MCF 10A (cell line): Measurements from ENCODE around the gene CNTNAP2. TPM values are rescaled to one million over a fixed set of nuclear protein-coding genes. Genes with fewer than 3 reads are reported as not detected.

Source experiments
- BruUV-seq: library from RNA; stranded (reverse); fragments of 400-500 nt; replicated peaks from 2 replicates; lab custom pipeline; 2021; lab: Mats Ljungman, UMichigan
- CTCF ChIA-PET: fragments of 300-600 bp; sonication (Branson Sonifier 250); formaldehyde crosslinking; extraction: SDS; loops from one replicate; lab custom pipeline; 2021; ENCODE audit warnings: antibody characterized with exemption, inconsistent platforms; lab: Yijun Ruan, JAX
- POLR2A ChIA-PET: fragments of 300-600, 350-650 bp; sonication (Branson Sonifier 250); formaldehyde crosslinking; extraction: SDS; loops from one replicate; lab custom pipeline; 2020; ENCODE audit warnings: antibody characterized with exemption, inconsistent platforms; lab: Yijun Ruan, JAX
- DNase-seq: peaks from one replicate; pipeline ENCODE4 v3.0.0-alpha.2; 2018; ENCODE audit not compliant: unreplicated experiment
- H3K27ac Mint-ChIP-seq: one replicate; pipeline ENCODE4 v1.8.0; 2022; ENCODE audit warnings: mild to moderate bottlenecking, low read depth, mixed read lengths; ENCODE audit not compliant: unreplicated experiment
- H3K27me3 Mint-ChIP-seq: one replicate; pipeline ENCODE4 v1.8.0; 2022; ENCODE audit warnings: mixed read lengths; ENCODE audit not compliant: insufficient read depth, unreplicated experiment
- H3K36me3 Mint-ChIP-seq: one replicate; pipeline ENCODE4 v1.8.0; 2022; ENCODE audit warnings: mild to moderate bottlenecking, moderate library complexity, mixed read lengths; ENCODE audit not compliant: insufficient read depth, unreplicated experiment
- H3K4me1 Mint-ChIP-seq: one replicate; pipeline ENCODE4 v1.8.0; 2022; ENCODE audit warnings: mixed read lengths; ENCODE audit not compliant: insufficient read depth, unreplicated experiment
- H3K4me3 Mint-ChIP-seq: one replicate; pipeline ENCODE4 v1.8.0; 2022; ENCODE audit warnings: mild to moderate bottlenecking, moderate library complexity, mixed read lengths; ENCODE audit not compliant: unreplicated experiment
- H3K9me3 Mint-ChIP-seq: one replicate; pipeline ENCODE4 v1.8.0; 2022; ENCODE audit warnings: mixed read lengths; ENCODE audit not compliant: unreplicated experiment
- intact Hi-C: fragments of 100-400 bp; cut with micrococcal nuclease; formaldehyde crosslinking; loops from 2 replicates; pipeline ENCODE4 v1.14.1; 2022
- total RNA-seq: library from RNA; stranded (reverse); gene quantifications from 2 replicates; pipeline ENCODE4 v1.2.3, GENCODE V29; 2022
- TF ChIP-seq, protein P1 (sequence below): fragments of 200-600 bp; IDR thresholded peaks from one replicate; pipeline ENCODE4 v1.8.0; 2022; ENCODE audit warnings: antibody characterized with exemption, mild to moderate bottlenecking; ENCODE audit not compliant: unreplicated experiment

CNTNAP2 gene
- total RNA-seq, 1 experiment from 2014 or later: 1.1 TPM

DNA sequence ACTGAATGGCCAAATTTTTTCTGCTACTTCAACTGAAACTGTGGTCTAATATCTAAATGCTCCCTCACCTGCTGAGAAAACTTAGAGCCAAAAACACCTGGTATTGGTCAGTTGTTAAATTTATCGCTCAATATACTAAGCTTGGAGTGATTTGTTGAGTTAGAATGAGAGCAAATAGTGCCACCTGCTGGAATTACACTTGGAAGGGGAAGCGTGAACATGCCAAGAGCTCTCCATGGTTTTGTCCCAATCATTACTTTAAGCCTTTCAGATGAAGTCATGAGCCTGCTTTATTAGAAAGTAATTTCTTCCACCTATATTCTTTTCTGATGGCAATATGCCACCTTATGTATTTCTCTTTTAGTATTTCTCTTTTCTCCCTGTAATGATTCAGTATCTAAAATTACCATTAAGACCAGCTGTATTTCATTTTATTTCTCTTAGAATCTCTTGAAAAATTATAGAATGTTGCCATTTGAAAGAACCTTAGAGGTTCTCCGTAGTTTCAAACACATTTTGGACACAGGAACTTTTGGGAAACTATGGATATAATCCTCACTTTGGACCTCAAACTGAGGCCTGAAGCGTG, 2026.2 kb downstream of the CNTNAP2 start:
- Mint-ChIP-seq H3K27ac (no peak overlapping the region), H3K36me3 (no peaks in the 10 kb centered on the region), H3K27me3 (peaks cover 54% of the 10 kb centered on the region), H3K4me1 (no peaks in the 10 kb centered on the region), H3K4me3 (no peak overlapping the region), H3K9me3 (no peaks in the 10 kb centered on the region)
- CTCF ChIA-PET: interaction anchor here (0.5 to 3.0 kb wide), 31 partner anchors 9 to 1407 kb away, joined by 3 to 26 read pairs (median 3); no protein-coding TSS in a partner anchor
- POLR2A ChIA-PET: interaction anchor here (0.6 kb wide), 1 partner anchor 796 kb away, joined by 3 read pairs; no protein-coding TSS in a partner anchor
- intact Hi-C loops: loop anchor here (2.0 to 10.0 kb wide), 4 partner anchors 100 to 1406 kb away; no protein-coding TSS in a partner anchor
- peak; percentile 59 for DNase-seq
- no TSS peak for BruUV-seq
- TF ChIP-seq, protein P1, sequence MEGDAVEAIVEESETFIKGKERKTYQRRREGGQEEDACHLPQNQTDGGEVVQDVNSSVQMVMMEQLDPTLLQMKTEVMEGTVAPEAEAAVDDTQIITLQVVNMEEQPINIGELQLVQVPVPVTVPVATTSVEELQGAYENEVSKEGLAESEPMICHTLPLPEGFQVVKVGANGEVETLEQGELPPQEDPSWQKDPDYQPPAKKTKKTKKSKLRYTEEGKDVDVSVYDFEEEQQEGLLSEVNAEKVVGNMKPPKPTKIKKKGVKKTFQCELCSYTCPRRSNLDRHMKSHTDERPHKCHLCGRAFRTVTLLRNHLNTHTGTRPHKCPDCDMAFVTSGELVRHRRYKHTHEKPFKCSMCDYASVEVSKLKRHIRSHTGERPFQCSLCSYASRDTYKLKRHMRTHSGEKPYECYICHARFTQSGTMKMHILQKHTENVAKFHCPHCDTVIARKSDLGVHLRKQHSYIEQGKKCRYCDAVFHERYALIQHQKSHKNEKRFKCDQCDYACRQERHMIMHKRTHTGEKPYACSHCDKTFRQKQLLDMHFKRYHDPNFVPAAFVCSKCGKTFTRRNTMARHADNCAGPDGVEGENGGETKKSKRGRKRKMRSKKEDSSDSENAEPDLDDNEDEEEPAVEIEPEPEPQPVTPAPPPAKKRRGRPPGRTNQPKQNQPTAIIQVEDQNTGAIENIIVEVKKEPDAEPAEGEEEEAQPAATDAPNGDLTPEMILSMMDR: peak; percentile 63

DNA sequence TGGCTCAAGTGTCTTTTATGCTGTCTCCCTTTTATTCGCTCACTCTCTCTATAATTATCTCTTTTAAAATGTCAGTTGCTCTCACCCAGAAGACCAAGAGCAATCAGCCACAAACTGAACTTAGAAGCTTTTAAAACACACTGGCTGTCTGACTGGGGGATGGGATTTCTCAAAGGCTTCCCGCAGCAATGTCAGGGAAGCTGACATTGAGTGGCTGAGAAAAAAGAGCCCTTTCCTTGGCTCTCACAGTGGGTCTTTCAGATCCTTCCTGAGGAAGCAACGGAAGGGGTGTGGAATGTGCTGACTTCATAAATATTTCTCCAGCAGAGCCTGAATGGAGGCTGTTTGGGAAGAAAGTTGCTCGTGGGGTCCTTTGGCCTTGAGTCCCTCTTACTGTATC, 2028.2 kb downstream of the CNTNAP2 start:
- Mint-ChIP-seq H3K9me3 (peaks cover 8% of the 10 kb centered on the region), H3K4me3 (no peak overlapping the region), H3K27me3 (peaks cover 61% of the 10 kb centered on the region), H3K36me3 (no peaks in the 10 kb centered on the region), H3K27ac (no peak overlapping the region), H3K4me1 (no peaks in the 10 kb centered on the region)
- CTCF ChIA-PET: interaction anchor here (1.4 kb wide), 1 partner anchor 22 kb away, joined by 3 read pairs; no protein-coding TSS in a partner anchor
- TF ChIP-seq, protein P1: no peak
- no TSS peak for BruUV-seq
- DNase-seq: no peak
- POLR2A ChIA-PET: no interaction called here
- intact Hi-C loops: loop anchor here (5.0 to 10.0 kb wide), 2 partner anchors 97 to 900 kb away; no protein-coding TSS in a partner anchor

DNA sequence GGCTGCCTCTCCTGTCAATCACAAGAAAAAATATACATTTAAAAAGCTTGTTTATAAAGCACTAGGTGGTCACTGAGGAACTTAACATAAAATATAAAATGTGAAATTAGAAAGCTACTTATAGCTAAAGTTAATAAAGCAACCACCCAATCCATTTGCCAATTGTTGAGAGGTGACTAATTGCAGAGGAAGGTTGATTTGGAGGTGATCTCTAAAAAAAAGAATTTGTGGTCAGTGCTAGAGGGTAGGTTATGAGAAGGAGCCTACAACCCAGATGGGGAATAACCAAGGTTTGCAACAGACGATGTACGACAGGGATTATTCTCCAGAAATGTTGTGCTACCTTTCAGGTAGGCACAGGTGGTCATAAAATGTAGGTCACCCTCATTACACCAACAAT, 2029.7 kb downstream of the CNTNAP2 start:
- no peaks in the 10 kb centered on the region for H3K4me1 Mint-ChIP-seq
- peaks cover 57% of the 10 kb centered on the region for H3K27me3 Mint-ChIP-seq
- peaks cover 8% of the 10 kb centered on the region for H3K9me3 Mint-ChIP-seq
- DNase-seq: no peak
- H3K4me3 Mint-ChIP-seq: no peak overlapping the region
- intact Hi-C loops: loop anchor here (10.0 kb wide), 1 partner anchor 902 kb away; no protein-coding TSS in a partner anchor
- no peaks in the 10 kb centered on the region for H3K36me3 Mint-ChIP-seq
- no peak overlapping the region for H3K27ac Mint-ChIP-seq
- ChIA-PET POLR2A (no interaction called here), CTCF (interaction anchor here (0.7 to 1.6 kb wide), 7 partner anchors 9 to 97 kb away, joined by 3 to 6 read pairs (median 4); no protein-coding TSS in a partner anchor)
- TF ChIP-seq, protein P1: no peak
- no TSS peak for BruUV-seq

DNA sequence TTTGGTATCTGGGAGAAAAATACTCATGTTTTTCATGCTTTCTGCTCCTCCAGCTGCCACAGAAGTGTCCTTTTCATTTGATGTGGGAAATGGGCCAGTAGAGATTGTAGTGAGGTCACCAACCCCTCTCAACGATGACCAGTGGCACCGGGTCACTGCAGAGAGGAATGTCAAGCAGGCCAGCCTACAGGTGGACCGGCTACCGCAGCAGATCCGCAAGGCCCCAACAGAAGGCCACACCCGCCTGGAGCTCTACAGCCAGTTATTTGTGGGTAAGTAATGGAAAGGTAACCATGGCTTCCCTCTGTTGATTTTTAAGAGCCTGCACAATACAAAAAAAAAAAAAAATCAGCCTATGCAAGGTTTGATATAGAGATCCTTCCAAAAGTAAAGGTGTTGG, 2030.8 kb downstream of the CNTNAP2 start:
- Mint-ChIP-seq H3K9me3 (peaks cover 8% of the 10 kb centered on the region), H3K4me3 (no peak overlapping the region), H3K27ac (no peak overlapping the region), H3K27me3 (peaks cover 46% of the 10 kb centered on the region), H3K36me3 (no peaks in the 10 kb centered on the region), H3K4me1 (no peaks in the 10 kb centered on the region)
- ChIA-PET POLR2A (no interaction called here), CTCF (interaction anchor here (0.6 kb wide), 1 partner anchor 348 kb away, joined by 5 read pairs; no protein-coding TSS in a partner anchor)
- intact Hi-C loops: loop anchor here (10.0 kb wide), 1 partner anchor 903 kb away; no protein-coding TSS in a partner anchor
- BruUV-seq: no TSS peak
- no peak for DNase-seq
- TF ChIP-seq, protein P1: no peak
